Tibial nerve (tissue), 4 donors: ENCODE data around the gene DCUN1D3. TPM values are rescaled to one million over a fixed set of nuclear protein-coding genes. Genes with fewer than 3 reads are reported as not detected.

Experiments
- DNase-seq, 2 donors: peaks; one replicate each; pipeline ENCODE4 v3.0.0-alpha.2; 2019; ENCODE audit warnings: low spot score in 2 of 2
- H3K27ac ChIP-seq, 4 donors: fragments of 200-600 bp; sonication (generic) in 3 of 4; one replicate each; pipeline ENCODE4 v1.5.1; 2017 to 2019; ENCODE audit warnings: mild to moderate bottlenecking in 1 of 4
- H3K27me3 ChIP-seq, 2 donors: fragments of 200-600 bp; sonication (generic) in 1 of 2; one replicate each; pipeline versions ENCODE4 v1.5.1 to v1.6.0; 2017 to 2019
- H3K36me3 ChIP-seq, 3 donors: fragments of 200-600 bp; sonication (generic); one replicate each; pipeline ENCODE4 v1.5.1; 2018 to 2019
- H3K4me1 ChIP-seq, 4 donors: fragments of 200-600 bp; sonication (generic) in 3 of 4; one replicate each; pipeline ENCODE4 v1.5.1; 2017 to 2019
- H3K4me3 ChIP-seq, 4 donors: fragments of 200-600 bp; sonication (generic) in 3 of 4; one replicate each; pipeline ENCODE4 v1.5.1; 2017 to 2019; ENCODE audit warnings: mild to moderate bottlenecking in 1 of 4, moderate library complexity in 1 of 4
- H3K9me3 ChIP-seq, 4 donors: fragments of 200-600 bp; sonication (generic) in 3 of 4; one replicate each; pipeline ENCODE4 v1.5.1; 2017 to 2019
- CTCF ChIP-seq, 5 experiments: fragments of 200-600 bp in 3 of 5; fragments of 450-650 bp in 2 of 5; sonication (generic) in 3 of 5; IDR thresholded peaks; one replicate each; pipeline ENCODE4 v1.5.1; 2016 to 2019; ENCODE audit warnings: antibody characterized with exemption in 5 of 5, mild to moderate bottlenecking in 3 of 5, moderate library complexity in 2 of 5
- EP300 ChIP-seq, 2 donors: sonication (generic); formaldehyde crosslinking; IDR thresholded peaks; one replicate each; pipeline ENCODE4 v1.6.1; 2017; ENCODE audit warnings: antibody characterized with exemption in 2 of 2, mild to moderate bottlenecking in 1 of 2
- POLR2A ChIP-seq, 2 donors: fragments of 450-650 bp; IDR thresholded peaks; one replicate each; pipeline ENCODE4 v1.6.1; 2017; ENCODE audit warnings: antibody characterized with exemption in 2 of 2, mild to moderate bottlenecking in 2 of 2, moderate library complexity in 2 of 2
- WGBS, 2 donors: methylation state at CpG; one replicate each; pipeline ENCODE4 v1.1.5; 2018; 5-methylcytosine and 5-hydroxymethylcytosine counted together
- total RNA-seq, 4 donors: library from RNA; depleted of rRNA; stranded (reverse); fragments of >200 nt; gene quantifications; one replicate each; pipeline ENCODE4 v1.1.0, GENCODE V29; 2016

The DCUN1D3 gene
- total RNA-seq, 4 donors from 2014 or later, result 28.8 to 37.5 (median 29.3) TPM

GRCh38 chr16:20899071-20899470, 1.1 kb downstream of the DCUN1D3 start:
- Histone ChIP-seq H3K9me3 (no peaks in the 10 kb centered on the region), H3K27me3 (no peaks in the 10 kb centered on the region), H3K27ac (peak overlapping the region; percentile 91 to 100 (median 95)), H3K4me1 (peaks cover 0 to 79% (median 40%) of the 10 kb centered on the region in 4 donors), H3K4me3 (peak overlapping the region; percentile 55 to 88 (median 74)), H3K36me3 (peaks cover 0 to 19% (median 0%) of the 10 kb centered on the region in 3 donors)
- no peak for DNase-seq
- TF ChIP-seq EP300 (IDR thresholded peaks at IDR 0.05) (peak in 1 of 2 donors; percentile 17), CTCF (IDR thresholded peaks at IDR 0.05) (no peak), POLR2A (IDR thresholded peaks at IDR 0.05) (no peak)
- WGBS, 2 donors, result 7 to 12% methylated on average over 5 of the region's 5 CpGs

- Histone ChIP-seq H3K4me3 (peak overlapping the region in 1 of 4 donors; percentile 63), H3K27ac (peak overlapping the region; percentile 12 to 100 (median 92)), H3K36me3 (peaks cover 0 to 26% (median 0%) of the 10 kb centered on the region in 3 donors), H3K27me3 (no peaks in the 10 kb centered on the region), H3K4me1 (peaks cover 0 to 74% (median 31%) of the 10 kb centered on the region in 4 donors), H3K9me3 (no peaks in the 10 kb centered on the region)
- TF ChIP-seq CTCF (IDR thresholded peaks at IDR 0.05) (no peak), EP300 (IDR thresholded peaks at IDR 0.05) (no peak), POLR2A (IDR thresholded peaks at IDR 0.05) (no peak)
- WGBS, 2 donors, result 72 to 76% methylated on average over 3 of the region's 3 CpGs
- DNase-seq, result no peak
Measured at GRCh38 chr16:20897922-20898321, 2.2 kb downstream of the DCUN1D3 start.

- H3K27me3 ChIP-seq, result no peaks in the 10 kb centered on the region
- H3K27ac ChIP-seq, result peak overlapping the region; percentile 41 to 100 (median 92)
- TF ChIP-seq POLR2A (IDR thresholded peaks at IDR 0.05) (no peak), CTCF (IDR thresholded peaks at IDR 0.05) (no peak), EP300 (IDR thresholded peaks at IDR 0.05) (peak in 1 of 2 donors; percentile 30)
- H3K4me1 ChIP-seq, result peaks cover 0 to 73% (median 26%) of the 10 kb centered on the region in 4 donors
- no peak for DNase-seq
- peaks cover 0 to 32% (median 0%) of the 10 kb centered on the region in 3 donors for H3K36me3 ChIP-seq
- no peak overlapping the region for H3K4me3 ChIP-seq
- 61 to 66% methylated on average over 4 of the region's 4 CpGs for WGBS, 2 donors
- no peaks in the 10 kb centered on the region for H3K9me3 ChIP-seq
Measured at GRCh38 chr16:20897253-20897897, 2.8 kb downstream of the DCUN1D3 start.

GRCh38 chr16:20894388-20894787, 5.8 kb downstream of the DCUN1D3 start:
- 93 to 95% methylated on average over 2 of the region's 2 CpGs for WGBS, 2 donors
- no peak for DNase-seq

More at GRCh38 chr16:20894388-20894787, 5.8 kb downstream of the DCUN1D3 start:
- Histone ChIP-seq H3K27me3 (no peaks in the 10 kb centered on the region), H3K4me1 (peaks cover 0 to 85% (median 24%) of the 10 kb centered on the region in 4 donors), H3K9me3 (no peaks in the 10 kb centered on the region), H3K4me3 (no peak overlapping the region), H3K36me3 (peaks cover 0 to 46% (median 0%) of the 10 kb centered on the region in 3 donors), H3K27ac (peak overlapping the region in 2 of 4 donors; percentile 92 to 100)
- no peak for TF ChIP-seq CTCF (IDR thresholded peaks at IDR 0.05)
